PC-3 (cell line): ENCODE measurements around the gene DENND2C.

Source experiments
- EZH2 ChIP-seq: fragments of 300-600 bp; sonication (generic); IDR thresholded peaks from one replicate; pipeline ENCODE4 v1.6.1; 2017; ENCODE audit warnings: antibody characterized with exemption, mild to moderate bottlenecking, low read length; ENCODE audit not compliant: unreplicated experiment
- TF ChIP-seq, protein P1 (sequence below): fragments of 300-600 bp; sonication (generic); conservative IDR thresholded peaks from 2 replicates; pipeline ENCODE4 v1.5.1; 2017; ENCODE audit warnings: antibody characterized with exemption, low read depth, mild to moderate bottlenecking, low read length

DNA sequence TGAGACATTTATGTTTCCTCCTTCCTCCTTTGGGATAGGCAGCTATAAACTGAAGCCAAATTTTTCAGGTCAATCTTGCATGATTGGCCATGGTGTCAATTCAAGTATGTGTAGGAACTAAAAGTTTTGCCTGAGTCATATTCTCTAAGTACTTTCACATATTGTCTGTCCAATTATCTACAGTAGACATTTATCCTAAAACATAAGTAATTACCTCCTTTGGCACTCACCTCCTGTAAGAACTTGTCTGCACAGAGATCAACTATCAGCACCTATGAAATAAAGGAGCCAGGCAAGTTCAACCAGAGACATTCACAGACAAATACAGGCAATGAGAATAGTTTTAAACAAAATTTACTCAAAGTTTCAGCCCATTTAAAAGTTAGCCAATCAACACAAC, 74.2 kb downstream of the DENND2C start:
- TF ChIP-seq EZH2: no peak
- TF ChIP-seq, protein P1, sequence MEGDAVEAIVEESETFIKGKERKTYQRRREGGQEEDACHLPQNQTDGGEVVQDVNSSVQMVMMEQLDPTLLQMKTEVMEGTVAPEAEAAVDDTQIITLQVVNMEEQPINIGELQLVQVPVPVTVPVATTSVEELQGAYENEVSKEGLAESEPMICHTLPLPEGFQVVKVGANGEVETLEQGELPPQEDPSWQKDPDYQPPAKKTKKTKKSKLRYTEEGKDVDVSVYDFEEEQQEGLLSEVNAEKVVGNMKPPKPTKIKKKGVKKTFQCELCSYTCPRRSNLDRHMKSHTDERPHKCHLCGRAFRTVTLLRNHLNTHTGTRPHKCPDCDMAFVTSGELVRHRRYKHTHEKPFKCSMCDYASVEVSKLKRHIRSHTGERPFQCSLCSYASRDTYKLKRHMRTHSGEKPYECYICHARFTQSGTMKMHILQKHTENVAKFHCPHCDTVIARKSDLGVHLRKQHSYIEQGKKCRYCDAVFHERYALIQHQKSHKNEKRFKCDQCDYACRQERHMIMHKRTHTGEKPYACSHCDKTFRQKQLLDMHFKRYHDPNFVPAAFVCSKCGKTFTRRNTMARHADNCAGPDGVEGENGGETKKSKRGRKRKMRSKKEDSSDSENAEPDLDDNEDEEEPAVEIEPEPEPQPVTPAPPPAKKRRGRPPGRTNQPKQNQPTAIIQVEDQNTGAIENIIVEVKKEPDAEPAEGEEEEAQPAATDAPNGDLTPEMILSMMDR: no peak
